Heart right ventricle (tissue), 16 donors: ENCODE data around the gene ATP11B. TPM values are rescaled to one million over a fixed set of nuclear protein-coding genes. Genes with fewer than 3 reads are reported as not detected.

ENCODE experiments used
- ATAC-seq, 8 donors: fragments of 200-7000 bp; cut with Tn5 transposase; one replicate each; pipeline ENCODE4 v1.9.1; 2020; ENCODE audit warnings: mild to moderate bottlenecking in 8 of 8, moderate library complexity in 8 of 8, moderate number of reproducible peaks in 1 of 8
- DNase-seq, 2 donors: peaks; one replicate each; pipeline ENCODE4 v3.0.0-alpha.2; 2020
- H3K27ac ChIP-seq, 10 donors: fragments of 200-600 bp; sonication (generic) in 2 of 10; one replicate each; pipeline versions ENCODE4 v1.5.0 to v1.8.0; 2020 to 2022; ENCODE audit warnings: mild to moderate bottlenecking in 3 of 10
- H3K27me3 ChIP-seq, 7 donors: fragments of 200-600 bp; one replicate each; pipeline ENCODE4 v1.8.0; 2021 to 2022; ENCODE audit warnings: mild to moderate bottlenecking in 2 of 7
- H3K36me3 ChIP-seq, 9 donors: fragments of 200-600 bp; sonication (generic) in 1 of 9; one replicate each; pipeline versions ENCODE4 v1.5.0 to v1.8.0; 2020 to 2022; ENCODE audit warnings: mild to moderate bottlenecking in 2 of 9
- H3K4me1 ChIP-seq, 9 donors: fragments of 200-600 bp; sonication (generic) in 1 of 9; one replicate each; pipeline versions ENCODE4 v1.5.0 to v1.8.0; 2020 to 2022; ENCODE audit warnings: mild to moderate bottlenecking in 4 of 9
- H3K4me3 ChIP-seq, 10 donors: fragments of 200-600 bp; sonication (generic) in 2 of 10; one replicate each; pipeline versions ENCODE4 v1.5.0 to v1.8.0; 2020 to 2022; ENCODE audit warnings: mild to moderate bottlenecking in 7 of 10, moderate library complexity in 2 of 10
- H3K9me3 ChIP-seq, 11 donors: fragments of 200-600 bp in 10 of 11; sonication (generic) in 2 of 11; one replicate each; pipeline versions ENCODE4 v1.5.0 to v1.8.0; 2013 to 2022; ENCODE audit warnings: mild to moderate bottlenecking in 2 of 11, control low read depth in 1 of 11, moderate library complexity in 1 of 11
- CTCF ChIP-seq, 9 donors: fragments of 200-600 bp; sonication (generic) in 2 of 9; IDR thresholded peaks; one replicate each; pipeline versions ENCODE4 v1.5.0 to v1.8.0; 2021 to 2022; ENCODE audit warnings: antibody characterized with exemption in 9 of 9, mild to moderate bottlenecking in 5 of 9, moderate library complexity in 1 of 9
- WGBS, 2 donors: extraction: QIAGEN DNeasy Blood & Tissue Kit; methylation state at CpG; one replicate each; pipeline ENCODE4 v1.1.7; 2013; ENCODE audit warnings: inconsistent platforms in 1 of 2; 5-methylcytosine and 5-hydroxymethylcytosine counted together
- intact Hi-C, 10 donors: fragments of 100-400 bp; cut with DNase I; formaldehyde crosslinking; loops; one replicate each; pipeline versions ENCODE4 v1.11.1 to v1.14.2; 2022
- polyA plus RNA-seq, 2 donors: library from polyadenylated mRNA; stranded (reverse); fragments of 200-250 nt; gene quantifications; one replicate each; pipeline ENCODE4 v1.2.3, GENCODE V29; 2013
- total RNA-seq, 10 donors: library from RNA; stranded (reverse); fragmentation: NEBNext Ultra II Directional in 3 of 10; extraction: Animal tissue kit (Norgen Biotek cat#: 25700) in 3 of 10; gene quantifications; one replicate each; pipeline versions ENCODE4 v1.2.1 to v1.2.4, GENCODE V29; 2021 to 2023
- donor health status: Arrhythmogenic right ventricular cardiomyopathy.
- donor health status: ischemic (EF 13 %, LVEDD 7.1; RV severe dilation, severe dysfunction).
- donor health status: healthy with polysubstance abuse.
- donor health status: DM: no; HTN: yes; CAD: no.
- donor health status: DM: no; HTN: no; CAD: no.
- donor health status: ischemic (EF 25% LVEDD 6.9; RV normal size, moderate dysfunction).
- donor health status: ischemic (EF 25% LVEDD 5.7; RV mildly dilated, moderate dysfunction).
- donor health status: healthy.
- donor health status: DM: yes; HTN: yes; CAD: no.
- donor health status: Ischemic cardiomyopathy.
- donor health status: ischemic (EF 35%, LVEDD 5.7; RV mildly dilated, moderate dysfunction).
- donor health status: nonischemic (EF 11% LVEDD 7.7; RV severe dilation, severe dysfunction).
- donor health status: DM: yes; HTN: yes; CAD: no.
- donor health status: PGD.
- donor health status: ischemic (EF 29% LVEDD 5.4; RV normal size, mild dysfunction).
- donor health status: nonischemic (EF 23%, LVEDD 6.1; RV moderate dilation, normal function).

The ATP11B gene
- total and polyA plus RNA-seq, 12 donors = 5.3 to 47.8 (median 36.8) TPM

GRCh38 chr3:182954553-182955235 lies 161.4 kb downstream of the ATP11B start:
- Histone ChIP-seq H3K27ac (no peak overlapping the region), H3K4me3 (no peak overlapping the region), H3K4me1 (peaks cover 0 to 7% (median under 1%) of the 10 kb centered on the region in 9 donors), H3K9me3 (no peaks in the 10 kb centered on the region), H3K36me3 (peaks cover 0 to 60% (median 3%) of the 10 kb centered on the region in 9 donors), H3K27me3 (no peaks in the 10 kb centered on the region)
- intact Hi-C loops = no loop called here
- 83 to 90% methylated on average over 9 of the region's 9 CpGs for WGBS, 2 donors
- TF ChIP-seq CTCF (IDR thresholded peaks at IDR 0.05) = no peak
- ATAC-seq (no peak), DNase-seq (no peak)

GRCh38 chr3:182957226-182957625 lies 163.9 kb downstream of the ATP11B start:
- no peak for DNase-seq
- no peak for ATAC-seq
- 91 to 93% methylated on average over 5 of the region's 5 CpGs for WGBS, 2 donors
- Histone ChIP-seq H3K27ac (no peak overlapping the region), H3K4me1 (peaks cover 0 to 14% (median 8%) of the 10 kb centered on the region in 9 donors), H3K9me3 (no peaks in the 10 kb centered on the region), H3K36me3 (peaks cover 0 to 69% (median 3%) of the 10 kb centered on the region in 9 donors), H3K4me3 (no peak overlapping the region), H3K27me3 (no peaks in the 10 kb centered on the region)
- no peak for TF ChIP-seq CTCF (IDR thresholded peaks at IDR 0.05)
- intact Hi-C loops = no loop called here

- peaks cover 0 to 69% (median 3%) of the 10 kb centered on the region in 9 donors for H3K36me3 ChIP-seq
- H3K27ac ChIP-seq = no peak overlapping the region
- TF ChIP-seq CTCF (IDR thresholded peaks at IDR 0.05) = no peak
- H3K9me3 ChIP-seq = no peaks in the 10 kb centered on the region
- no peaks in the 10 kb centered on the region for H3K27me3 ChIP-seq
- WGBS, 2 donors = 83 to 93% methylated on average over 4 of the region's 4 CpGs
- intact Hi-C loops = no loop called here
- no peak for DNase-seq
- peaks cover 0 to 16% (median 8%) of the 10 kb centered on the region in 9 donors for H3K4me1 ChIP-seq
- ATAC-seq = no peak
- no peak overlapping the region for H3K4me3 ChIP-seq
These were observed 164.5 kb downstream of the ATP11B start for GRCh38 chr3:182957676-182958266.

GRCh38 chr3:182959474-182960350 lies 166.4 kb downstream of the ATP11B start:
- WGBS, 2 donors = 60 to 79% methylated on average over 4 of the region's 4 CpGs
- no peak for TF ChIP-seq CTCF (IDR thresholded peaks at IDR 0.05)
- DNase-seq (no peak), ATAC-seq (peak in 4 of 8 donors; percentile 42 to 58 (median 50))
- peaks cover 0 to 69% (median 0%) of the 10 kb centered on the region in 9 donors for H3K36me3 ChIP-seq
- intact Hi-C loops = no loop called here
- H3K27me3 ChIP-seq = no peaks in the 10 kb centered on the region
- no peaks in the 10 kb centered on the region for H3K9me3 ChIP-seq
- H3K4me3 ChIP-seq = no peak overlapping the region
- H3K27ac ChIP-seq = no peak overlapping the region
- H3K4me1 ChIP-seq = peaks cover 0 to 16% (median 8%) of the 10 kb centered on the region in 9 donors
